MCF 10A (cell line): ENCODE data around the gene CAMTA1. TPM values are rescaled to one million over a fixed set of nuclear protein-coding genes. Genes with fewer than 3 reads are reported as not detected.

ENCODE experiments used
- BruUV-seq: library from RNA; stranded (reverse); fragments of 400-500 nt; replicated peaks from 2 replicates; lab custom pipeline; 2021; lab: Mats Ljungman, UMichigan
- CTCF ChIA-PET: fragments of 300-600 bp; sonication (Branson Sonifier 250); formaldehyde crosslinking; extraction: SDS; loops from one replicate; lab custom pipeline; 2021; ENCODE audit warnings: antibody characterized with exemption, inconsistent platforms; lab: Yijun Ruan, JAX
- POLR2A ChIA-PET: fragments of 300-600, 350-650 bp; sonication (Branson Sonifier 250); formaldehyde crosslinking; extraction: SDS; loops from one replicate; lab custom pipeline; 2020; ENCODE audit warnings: antibody characterized with exemption, inconsistent platforms; lab: Yijun Ruan, JAX
- DNase-seq: peaks from one replicate; pipeline ENCODE4 v3.0.0-alpha.2; 2018; ENCODE audit not compliant: unreplicated experiment
- H3K27ac Mint-ChIP-seq: one replicate; pipeline ENCODE4 v1.8.0; 2022; ENCODE audit warnings: mild to moderate bottlenecking, low read depth, mixed read lengths; ENCODE audit not compliant: unreplicated experiment
- H3K27me3 Mint-ChIP-seq: one replicate; pipeline ENCODE4 v1.8.0; 2022; ENCODE audit warnings: mixed read lengths; ENCODE audit not compliant: insufficient read depth, unreplicated experiment
- H3K36me3 Mint-ChIP-seq: one replicate; pipeline ENCODE4 v1.8.0; 2022; ENCODE audit warnings: mild to moderate bottlenecking, moderate library complexity, mixed read lengths; ENCODE audit not compliant: insufficient read depth, unreplicated experiment
- H3K4me1 Mint-ChIP-seq: one replicate; pipeline ENCODE4 v1.8.0; 2022; ENCODE audit warnings: mixed read lengths; ENCODE audit not compliant: insufficient read depth, unreplicated experiment
- H3K4me3 Mint-ChIP-seq: one replicate; pipeline ENCODE4 v1.8.0; 2022; ENCODE audit warnings: mild to moderate bottlenecking, moderate library complexity, mixed read lengths; ENCODE audit not compliant: unreplicated experiment
- H3K9me3 Mint-ChIP-seq: one replicate; pipeline ENCODE4 v1.8.0; 2022; ENCODE audit warnings: mixed read lengths; ENCODE audit not compliant: unreplicated experiment
- intact Hi-C: fragments of 100-400 bp; cut with micrococcal nuclease; formaldehyde crosslinking; loops from 2 replicates; pipeline ENCODE4 v1.14.1; 2022
- total RNA-seq: library from RNA; stranded (reverse); gene quantifications from 2 replicates; pipeline ENCODE4 v1.2.3, GENCODE V29; 2022
- TF ChIP-seq, protein P1 (sequence below): fragments of 200-600 bp; IDR thresholded peaks from one replicate; pipeline ENCODE4 v1.8.0; 2022; ENCODE audit warnings: antibody characterized with exemption, mild to moderate bottlenecking; ENCODE audit not compliant: unreplicated experiment

The CAMTA1 gene
- total RNA-seq, 1 experiment from 2014 or later = 74.1 TPM

DNA sequence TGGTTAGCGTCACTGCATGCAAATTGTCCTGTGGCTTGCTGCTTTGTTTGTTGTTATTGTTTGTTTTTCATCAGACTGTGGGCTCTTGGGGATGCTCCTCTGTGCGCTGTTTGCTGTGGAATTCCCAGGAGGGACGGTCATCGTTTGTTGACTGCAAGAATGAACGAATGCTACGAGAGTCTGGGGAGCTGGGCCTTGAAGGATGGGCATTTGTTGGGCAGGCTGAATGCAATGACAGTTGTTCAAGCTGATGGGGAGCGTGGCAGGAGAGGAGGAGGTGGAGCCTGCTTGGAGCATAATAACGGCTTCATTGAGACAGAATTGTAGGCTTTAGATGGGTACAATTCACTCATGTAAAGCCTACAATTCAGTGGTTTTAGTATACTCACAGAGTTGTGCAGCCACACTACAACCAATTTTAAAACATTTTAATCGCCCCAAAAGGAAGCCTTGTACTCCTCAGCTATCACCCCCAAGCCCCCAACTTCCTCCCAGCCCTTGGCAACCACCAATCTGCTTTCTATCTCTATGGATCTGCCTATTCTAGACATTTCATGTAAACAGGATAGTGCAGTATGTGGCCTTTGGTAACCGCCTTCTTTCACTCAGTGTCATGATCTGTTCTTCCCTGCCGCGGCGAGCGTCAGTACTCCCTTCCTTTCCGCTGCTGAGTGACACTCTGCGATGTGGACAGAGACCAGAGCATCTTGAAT lies 190.2 kb downstream of the CAMTA1 start:
- POLR2A ChIA-PET = no interaction called here
- Mint-ChIP-seq H3K4me1 (no peaks in the 10 kb centered on the region), H3K27ac (no peak overlapping the region), H3K36me3 (no peaks in the 10 kb centered on the region), H3K27me3 (peaks cover 48% of the 10 kb centered on the region), H3K9me3 (no peaks in the 10 kb centered on the region), H3K4me3 (no peak overlapping the region)
- intact Hi-C loops = no loop called here
- CTCF ChIA-PET = no interaction called here
- TF ChIP-seq, protein P1, sequence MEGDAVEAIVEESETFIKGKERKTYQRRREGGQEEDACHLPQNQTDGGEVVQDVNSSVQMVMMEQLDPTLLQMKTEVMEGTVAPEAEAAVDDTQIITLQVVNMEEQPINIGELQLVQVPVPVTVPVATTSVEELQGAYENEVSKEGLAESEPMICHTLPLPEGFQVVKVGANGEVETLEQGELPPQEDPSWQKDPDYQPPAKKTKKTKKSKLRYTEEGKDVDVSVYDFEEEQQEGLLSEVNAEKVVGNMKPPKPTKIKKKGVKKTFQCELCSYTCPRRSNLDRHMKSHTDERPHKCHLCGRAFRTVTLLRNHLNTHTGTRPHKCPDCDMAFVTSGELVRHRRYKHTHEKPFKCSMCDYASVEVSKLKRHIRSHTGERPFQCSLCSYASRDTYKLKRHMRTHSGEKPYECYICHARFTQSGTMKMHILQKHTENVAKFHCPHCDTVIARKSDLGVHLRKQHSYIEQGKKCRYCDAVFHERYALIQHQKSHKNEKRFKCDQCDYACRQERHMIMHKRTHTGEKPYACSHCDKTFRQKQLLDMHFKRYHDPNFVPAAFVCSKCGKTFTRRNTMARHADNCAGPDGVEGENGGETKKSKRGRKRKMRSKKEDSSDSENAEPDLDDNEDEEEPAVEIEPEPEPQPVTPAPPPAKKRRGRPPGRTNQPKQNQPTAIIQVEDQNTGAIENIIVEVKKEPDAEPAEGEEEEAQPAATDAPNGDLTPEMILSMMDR = no peak
- no TSS peak for BruUV-seq
- DNase-seq = no peak

GRCh38 chr1:6976044-6976375 lies 190.8 kb downstream of the CAMTA1 start:
- DNase-seq = no peak
- H3K4me1 Mint-ChIP-seq = no peaks in the 10 kb centered on the region
- intact Hi-C loops = no loop called here

DNA sequence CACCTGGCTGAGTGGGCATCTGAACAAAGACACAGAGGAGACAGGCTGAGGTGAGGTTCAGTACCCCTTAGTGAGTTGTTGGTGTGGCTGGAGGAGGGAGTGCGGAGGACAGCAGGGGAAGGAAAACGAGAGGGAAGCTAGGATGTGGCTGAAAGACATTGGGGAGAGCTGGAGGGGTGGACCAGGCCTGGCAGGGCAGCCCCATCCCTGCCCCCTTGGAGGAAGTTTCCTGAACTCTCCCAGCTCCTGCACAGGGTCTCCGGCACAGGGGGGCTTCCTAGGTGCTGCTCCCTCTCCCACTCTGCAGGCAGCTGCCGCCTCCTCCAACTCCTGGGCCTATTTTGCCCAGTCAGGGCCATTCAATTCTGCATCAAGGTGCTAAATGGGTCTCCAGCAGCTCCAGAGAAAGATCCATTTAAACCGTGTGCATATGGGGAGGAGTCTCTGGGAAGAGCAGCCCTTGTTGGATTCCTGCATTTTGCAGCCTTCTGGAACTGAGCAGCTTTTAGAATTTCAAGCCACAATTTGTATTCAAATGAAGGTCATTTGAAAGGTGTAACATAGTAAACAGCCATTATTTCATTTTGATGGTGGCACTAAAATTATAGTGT lies 193.9 kb downstream of the CAMTA1 start:
- no peak overlapping the region for H3K4me3 Mint-ChIP-seq
- intact Hi-C loops = no loop called here
- CTCF ChIA-PET = no interaction called here
- no peak overlapping the region for H3K27ac Mint-ChIP-seq
- POLR2A ChIA-PET = interaction anchor here (0.6 kb wide), 1 partner anchor 72 kb away, joined by 3 read pairs; no protein-coding TSS in a partner anchor
- peaks cover 5% of the 10 kb centered on the region for H3K36me3 Mint-ChIP-seq
- H3K9me3 Mint-ChIP-seq = no peaks in the 10 kb centered on the region
- H3K27me3 Mint-ChIP-seq = peaks cover 40% of the 10 kb centered on the region
- BruUV-seq = no TSS peak
- H3K4me1 Mint-ChIP-seq = no peaks in the 10 kb centered on the region
- DNase-seq = no peak
- TF ChIP-seq, protein P1 = no peak

More at GRCh38 chr1:6976044-6976375, 190.8 kb downstream of the CAMTA1 start:
- no peaks in the 10 kb centered on the region for H3K9me3 Mint-ChIP-seq
- CTCF ChIA-PET = no interaction called here
- TF ChIP-seq, protein P1 = no peak
- H3K4me3 Mint-ChIP-seq = no peak overlapping the region
- no peak overlapping the region for H3K27ac Mint-ChIP-seq
- peaks cover 48% of the 10 kb centered on the region for H3K27me3 Mint-ChIP-seq
- BruUV-seq = no TSS peak
- no peaks in the 10 kb centered on the region for H3K36me3 Mint-ChIP-seq
- POLR2A ChIA-PET = no interaction called here

DNA sequence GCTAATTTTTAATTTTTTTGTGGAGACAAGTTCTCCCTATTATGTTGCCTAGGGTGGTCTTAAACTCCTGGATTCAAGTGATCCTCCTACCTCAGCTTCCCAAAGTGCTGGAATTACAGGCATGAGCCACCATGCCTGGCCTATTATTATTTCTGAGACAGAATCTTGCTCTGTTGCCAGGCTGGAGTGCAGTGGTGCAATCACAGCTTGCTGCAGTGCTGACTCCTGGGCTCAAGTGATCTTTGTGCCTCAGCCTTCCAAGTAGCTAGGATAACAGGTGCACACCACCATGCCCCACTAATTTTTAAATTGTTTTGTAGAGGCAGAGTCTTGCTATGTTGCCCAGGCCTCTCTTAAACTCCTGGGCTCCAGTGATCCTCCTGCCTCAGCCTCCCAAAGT lies 196.3 kb downstream of the CAMTA1 start:
- Mint-ChIP-seq H3K36me3 (peaks cover 5% of the 10 kb centered on the region), H3K27ac (no peak overlapping the region), H3K9me3 (no peaks in the 10 kb centered on the region), H3K27me3 (peaks cover 25% of the 10 kb centered on the region), H3K4me3 (no peak overlapping the region), H3K4me1 (no peaks in the 10 kb centered on the region)
- intact Hi-C loops = no loop called here
- TF ChIP-seq, protein P1 = no peak
- no peak for DNase-seq
- CTCF ChIA-PET = no interaction called here
- BruUV-seq = no TSS peak
- POLR2A ChIA-PET = no interaction called here
